K562 (cell line): ENCODE results near the gene TRMT112. TPM values are rescaled to one million over a fixed set of nuclear protein-coding genes. Genes with fewer than 3 reads are reported as not detected.

Experiments
- ARHGAP35 ChIP-seq: fragments of 450-650 bp; IDR thresholded peaks from 2 replicates; pipeline ENCODE4 v1.6.1; 2018; ENCODE audit not compliant: partially characterized antibody
- ASH1L ChIP-seq: fragments of 450-650 bp; IDR thresholded peaks from 2 replicates; pipeline ENCODE4 v1.6.1; 2018; ENCODE audit warnings: borderline replicate concordance, mild to moderate bottlenecking, low read depth; ENCODE audit not compliant: partially characterized antibody
- C11orf30 ChIP-seq: fragments of 450-650 bp; IDR thresholded peaks from 2 replicates; pipeline ENCODE4 v1.6.1; 2016; ENCODE audit warnings: low read depth, mild to moderate bottlenecking
- CREM ChIP-seq: IDR thresholded peaks from 2 replicates; pipeline ENCODE4 v1.6.1; 2014; ENCODE audit warnings: antibody characterized with exemption, low read depth
- DNMT1 ChIP-seq: fragments of 450-650 bp; IDR thresholded peaks from 2 replicates; pipeline ENCODE4 v1.6.1; 2016; ENCODE audit warnings: antibody characterized with exemption, mild to moderate bottlenecking
- E2F3 ChIP-seq: fragments of 250-450 bp; sonication (Bioruptor Pico); IDR thresholded peaks from 2 replicates; pipeline ENCODE4 v1.4.0; 2020; ENCODE audit warnings: mild to moderate bottlenecking
- JUNB ChIP-seq: fragments of 450-650 bp; formaldehyde crosslinking; conservative IDR thresholded peaks from 2 replicates; pipeline ENCODE4 v1.4.0; 2020; ENCODE audit warnings: mild to moderate bottlenecking
- KDM4B ChIP-seq, 2 experiments: fragments of 450-650 bp in 1 of 2; sonication (generic) in 1 of 2; IDR thresholded peaks; 2 replicates each; pipeline ENCODE4 v1.6.1; 2016 to 2017; ENCODE audit warnings: borderline replicate concordance in 2 of 2, antibody characterized with exemption in 1 of 2, low read depth in 1 of 2, mild to moderate bottlenecking in 1 of 2
- MYC ChIP-seq, 2 experiments: fragments of 250-450 bp in 1 of 2; sonication (Bioruptor Pico) in 1 of 2; IDR thresholded peaks; 2 replicates each; pipeline versions ENCODE4 v1.5.1 to v1.6.1; 2012 to 2021; ENCODE audit warnings: low read depth in 2 of 2, borderline replicate concordance in 1 of 2, improper control_type of control experiment in 1 of 2, low read length in 1 of 2, mild to moderate bottlenecking in 1 of 2, moderate library complexity in 1 of 2
- NKRF ChIP-seq: fragments of 450-650 bp; IDR thresholded peaks from 2 replicates; pipeline ENCODE4 v1.6.1; 2016; ENCODE audit warnings: borderline replicate concordance
- SMAD4 ChIP-seq: fragments of 250-450 bp; sonication (Bioruptor Pico); conservative IDR thresholded peaks from 2 replicates; pipeline ENCODE4 v1.8.0; 2021; ENCODE audit warnings: inconsistent platforms, mild to moderate bottlenecking, moderate library complexity
- SUPT5H ChIP-seq: fragments of 450-650 bp; IDR thresholded peaks from 2 replicates; pipeline ENCODE4 v1.6.1; 2016
- TOE1 ChIP-seq, 2 experiments: fragments of 450-650 bp in 1 of 2; sonication (generic) in 1 of 2; formaldehyde crosslinking in 1 of 2; IDR thresholded peaks; 2 replicates each; pipeline versions ENCODE4 v1.7.1 to v1.8.0; 2016 to 2022; ENCODE audit warnings: borderline replicate concordance in 2 of 2, mild to moderate bottlenecking in 2 of 2, antibody characterized with exemption in 1 of 2, inconsistent platforms in 1 of 2, low read depth in 1 of 2, missing genetic modification reagents in 1 of 2, moderate library complexity in 1 of 2
- ZBTB43 ChIP-seq: sonication (generic); formaldehyde crosslinking; IDR thresholded peaks from 2 replicates; pipeline ENCODE4 v1.8.0; 2023; ENCODE audit warnings: mild to moderate bottlenecking, missing genetic modification reagents
- polyA plus RNA-seq, 8 experiments: library from polyadenylated mRNA; depleted of rRNA in 4 of 8; stranded (reverse) in 5 of 8; unstranded in 3 of 8; fragments of >200 nt; fragmentation: Nextera tagmentation in 2 of 8; fragmentation: Illumina TruSeq in 1 of 8; extraction: Ambion mirVana in 2 of 8; extraction: Trizol in 1 of 8; gene quantifications; 2 replicates each; pipeline versions ENCODE4 v1.2.1 to v1.2.3, GENCODE V29; 2011 to 2014; ENCODE audit warnings: inconsistent platforms in 1 of 8, missing spikeins in 1 of 8
- total RNA-seq, 7 experiments: library from RNA; depleted of rRNA in 6 of 7; stranded (reverse); fragments of >200 nt in 6 of 7; fragmentation: Illumina TruSeq in 2 of 7; extraction: Trizol in 2 of 7; gene quantifications; 2 replicates each; pipeline versions ENCODE4 v1.2.1 to v1.2.3, GENCODE V29; 2011 to 2021; ENCODE audit warnings: low replicate concordance in 1 of 7
- TF ChIP-seq, protein P1 (sequence below): fragments of 450-650 bp; conservative IDR thresholded peaks from 2 replicates; pipeline ENCODE4 v1.6.1; 2016; ENCODE audit warnings: missing genetic modification characterization, low read depth, mild to moderate bottlenecking, missing compliant biosample characterization, moderate library complexity
- TF ChIP-seq, protein P2 (sequence below), 2 experiments: IDR thresholded peaks; 2 replicates each; pipeline ENCODE4 v1.6.1; 2011; ENCODE audit warnings: borderline replicate concordance in 1 of 2, control low read depth in 1 of 2, low read depth in 1 of 2, low read length in 1 of 2, mild to moderate bottlenecking in 1 of 2, mixed read lengths in 1 of 2, moderate library complexity in 1 of 2; ENCODE audit not compliant: insufficient read depth in 1 of 2, insufficient read length in 1 of 2, poor library complexity in 1 of 2, severe bottlenecking in 1 of 2; ENCODE audit errors: extremely low read depth in 1 of 2
- TF ChIP-seq, protein P3 (sequence below), 2 experiments: fragments of 200-800 bp in 1 of 2; sonication (Bioruptor generic) in 1 of 2; sonication (generic) in 1 of 2; formaldehyde crosslinking in 1 of 2; IDR thresholded peaks in 1 of 2; conservative IDR thresholded peaks in 1 of 2; 2 replicates each; pipeline versions ENCODE4 v1.5.0 to v1.6.1; 2016 to 2020; ENCODE audit warnings: missing compliant biosample characterization in 1 of 2, missing genetic modification characterization in 1 of 2, missing genetic modification reagents in 1 of 2

Gene TRMT112
- total and polyA plus RNA-seq, 9 of the 15 experiments (the other 6 are each of a cell fraction or from before 2014, with no cell fraction given), result 162 to 444 (median 300) TPM

- peak; percentile 53; the same call in 1 of the 2 replicates for TF ChIP-seq ZBTB43 (CRISPR knock-in tag)
- peak; percentile 93 for TF ChIP-seq DNMT1
- TF ChIP-seq, protein P1, sequence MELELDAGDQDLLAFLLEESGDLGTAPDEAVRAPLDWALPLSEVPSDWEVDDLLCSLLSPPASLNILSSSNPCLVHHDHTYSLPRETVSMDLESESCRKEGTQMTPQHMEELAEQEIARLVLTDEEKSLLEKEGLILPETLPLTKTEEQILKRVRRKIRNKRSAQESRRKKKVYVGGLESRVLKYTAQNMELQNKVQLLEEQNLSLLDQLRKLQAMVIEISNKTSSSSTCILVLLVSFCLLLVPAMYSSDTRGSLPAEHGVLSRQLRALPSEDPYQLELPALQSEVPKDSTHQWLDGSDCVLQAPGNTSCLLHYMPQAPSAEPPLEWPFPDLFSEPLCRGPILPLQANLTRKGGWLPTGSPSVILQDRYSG (tag), result peak; percentile 59
- TF ChIP-seq, protein P2, sequence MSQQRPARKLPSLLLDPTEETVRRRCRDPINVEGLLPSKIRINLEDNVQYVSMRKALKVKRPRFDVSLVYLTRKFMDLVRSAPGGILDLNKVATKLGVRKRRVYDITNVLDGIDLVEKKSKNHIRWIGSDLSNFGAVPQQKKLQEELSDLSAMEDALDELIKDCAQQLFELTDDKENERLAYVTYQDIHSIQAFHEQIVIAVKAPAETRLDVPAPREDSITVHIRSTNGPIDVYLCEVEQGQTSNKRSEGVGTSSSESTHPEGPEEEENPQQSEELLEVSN (IDR thresholded peaks at IDR 0.05; ENCODE audit: borderline replicate concordance in 1 of 2, extremely low read depth in 1 of 2, insufficient read depth in 1 of 2, insufficient read length in 1 of 2, low read depth in 1 of 2, low read length in 1 of 2, poor library complexity in 1 of 2, severe bottlenecking in 1 of 2), result peak in 1 of 2 experiments; percentile 30
- peak; percentile 84; the same call in 1 of the 2 replicates for TF ChIP-seq NKRF
- peak; percentile 49; the same call in 1 of the 2 replicates for TF ChIP-seq SUPT5H
- TF ChIP-seq E2F3, result no peak
- TF ChIP-seq TOE1 (IDR thresholded peaks at IDR 0.05; ENCODE audit: borderline replicate concordance), result peak; percentile 79
- no peak for TF ChIP-seq TOE1 (CRISPR knock-in tag; IDR thresholded peaks at IDR 0.05; ENCODE audit: borderline replicate concordance, low read depth)
- TF ChIP-seq SMAD4, result peak; percentile 70
- TF ChIP-seq KDM4B (IDR thresholded peaks at IDR 0.05; ENCODE audit: borderline replicate concordance in 2 of 2, low read depth in 1 of 2), result peak in 1 of 2 experiments; percentile 60; a peak in 1 of 4 replicates
- TF ChIP-seq C11orf30, result peak; percentile 82
- peak; percentile 69 for TF ChIP-seq CREM
- peak; percentile 55 for TF ChIP-seq ARHGAP35
- no peak for TF ChIP-seq ASH1L
- TF ChIP-seq JUNB, result no peak
- peak; percentile 70 for TF ChIP-seq MYC (IDR thresholded peaks at IDR 0.05; ENCODE audit: low read depth, low read length)
- TF ChIP-seq MYC (CRISPR knock-in tag; IDR thresholded peaks at IDR 0.05; ENCODE audit: borderline replicate concordance, low read depth), result 0 out of 2 replicates have a peak, but pooled peaks have one; percentile 34
- TF ChIP-seq, protein P3, sequence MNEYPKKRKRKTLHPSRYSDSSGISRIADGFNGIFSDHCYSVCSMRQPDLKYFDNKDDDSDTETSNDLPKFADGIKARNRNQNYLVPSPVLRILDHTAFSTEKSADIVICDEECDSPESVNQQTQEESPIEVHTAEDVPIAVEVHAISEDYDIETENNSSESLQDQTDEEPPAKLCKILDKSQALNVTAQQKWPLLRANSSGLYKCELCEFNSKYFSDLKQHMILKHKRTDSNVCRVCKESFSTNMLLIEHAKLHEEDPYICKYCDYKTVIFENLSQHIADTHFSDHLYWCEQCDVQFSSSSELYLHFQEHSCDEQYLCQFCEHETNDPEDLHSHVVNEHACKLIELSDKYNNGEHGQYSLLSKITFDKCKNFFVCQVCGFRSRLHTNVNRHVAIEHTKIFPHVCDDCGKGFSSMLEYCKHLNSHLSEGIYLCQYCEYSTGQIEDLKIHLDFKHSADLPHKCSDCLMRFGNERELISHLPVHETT (CRISPR knock-in tag; conservative IDR thresholded peaks at IDR 0.05 in 1 of 2, IDR thresholded peaks at IDR 0.05 in 1 of 2), result peak in 1 of 2 experiments; percentile 72; a peak in 2 of 4 replicates
Observed at GRCh38 chr11:64331569-64332371, 14.4 kb upstream of the TRMT112 start (continued).
